H9 (cell line): ENCODE data around the gene RASA3. TPM values are rescaled to one million over a fixed set of nuclear protein-coding genes. Genes with fewer than 3 reads are reported as not detected.

ENCODE experiments used
- DNase-seq: peaks from one replicate; pipeline ENCODE4 v3.0.0-alpha.2; 2017
- H2AFZ ChIP-seq: one replicate; pipeline ENCODE4 v1.6.1; 2013; ENCODE audit warnings: mild to moderate bottlenecking, low read length, control low read depth, moderate library complexity
- H2AK5ac ChIP-seq: 2 replicates; pipeline ENCODE4 v1.6.1; 2013; ENCODE audit warnings: low read length, control low read depth, mixed read lengths; ENCODE audit not compliant: insufficient read length
- H2BK120ac ChIP-seq: one replicate; pipeline ENCODE4 v1.6.1; 2013; ENCODE audit warnings: low read depth, mild to moderate bottlenecking, low read length, control low read depth, inconsistent platforms; ENCODE audit not compliant: poor library complexity, severe bottlenecking
- H2BK12ac ChIP-seq: 2 replicates; pipeline ENCODE4 v1.6.1; 2013; ENCODE audit warnings: low read length, control low read depth, mixed read lengths, low read depth; ENCODE audit not compliant: insufficient read length
- H2BK15ac ChIP-seq: 2 replicates; pipeline ENCODE4 v1.6.1; 2013; ENCODE audit warnings: low read depth, low read length, control low read depth
- H2BK20ac ChIP-seq: one replicate; pipeline ENCODE4 v1.6.1; 2013; ENCODE audit warnings: low read depth, mild to moderate bottlenecking, low read length, control low read depth, inconsistent platforms; ENCODE audit not compliant: poor library complexity, severe bottlenecking
- H2BK5ac ChIP-seq: 2 replicates; pipeline ENCODE4 v1.6.1; 2013; ENCODE audit warnings: low read length, control low read depth, mixed read lengths; ENCODE audit not compliant: insufficient read length
- H3K14ac ChIP-seq: 2 replicates; pipeline ENCODE4 v1.6.1; 2013; ENCODE audit warnings: low read length, control low read depth; ENCODE audit not compliant: insufficient read depth
- H3K18ac ChIP-seq: 2 replicates; pipeline ENCODE4 v1.6.1; 2013; ENCODE audit warnings: low read depth, mild to moderate bottlenecking, mixed read lengths, low read length, control low read depth; ENCODE audit not compliant: insufficient read length
- H3K23ac ChIP-seq: 2 replicates; pipeline ENCODE4 v1.6.1; 2013; ENCODE audit warnings: low read length, control low read depth, mixed read lengths, low read depth; ENCODE audit not compliant: insufficient read length
- H3K23me2 ChIP-seq: 2 replicates; pipeline ENCODE4 v1.6.1; 2013; ENCODE audit warnings: low read depth, mild to moderate bottlenecking, mixed read lengths, low read length, control low read depth; ENCODE audit not compliant: insufficient read length, poor library complexity, severe bottlenecking
- H3K27ac ChIP-seq: 2 replicates; pipeline ENCODE4 v1.5.1; 2013; ENCODE audit warnings: low read length, control low read depth, mixed read lengths, low read depth; ENCODE audit not compliant: insufficient read length
- H3K27me3 ChIP-seq: 2 replicates; pipeline ENCODE4 v1.6.1; 2013; ENCODE audit warnings: low read length, control low read depth, inconsistent platforms; ENCODE audit not compliant: insufficient read depth
- H3K4ac ChIP-seq: 2 replicates; pipeline ENCODE4 v1.6.1; 2013; ENCODE audit warnings: low read depth, mild to moderate bottlenecking, control low read depth, inconsistent platforms, low read length, moderate library complexity
- H3K4me1 ChIP-seq: 2 replicates; pipeline ENCODE4 v1.6.1; 2013; ENCODE audit warnings: low read length, control low read depth, inconsistent platforms; ENCODE audit not compliant: insufficient read depth
- H3K4me2 ChIP-seq: 2 replicates; pipeline ENCODE4 v1.6.1; 2013; ENCODE audit warnings: low read length, control low read depth, mixed read lengths; ENCODE audit not compliant: insufficient read length, insufficient read depth
- H3K56ac ChIP-seq: 2 replicates; pipeline ENCODE4 v1.6.1; 2013; ENCODE audit warnings: low read depth, mild to moderate bottlenecking, mixed read lengths, low read length, control low read depth; ENCODE audit not compliant: insufficient read length
- H3K79me1 ChIP-seq: 2 replicates; pipeline ENCODE4 v1.6.1; 2013; ENCODE audit warnings: low read depth, mild to moderate bottlenecking, moderate library complexity, low read length, control low read depth, inconsistent platforms; ENCODE audit not compliant: insufficient read depth, poor library complexity, severe bottlenecking
- H3K79me2 ChIP-seq: 2 replicates; pipeline ENCODE4 v1.6.1; 2013; ENCODE audit warnings: low read length, control low read depth, inconsistent platforms; ENCODE audit not compliant: insufficient read depth
- H3K9ac ChIP-seq: 2 replicates; pipeline ENCODE4 v1.6.1; 2013; ENCODE audit warnings: low read length, control low read depth, mixed read lengths; ENCODE audit not compliant: insufficient read length; ENCODE audit errors: extremely low read depth
- H3K9me3 ChIP-seq: one replicate; pipeline ENCODE4 v1.6.1; 2013; ENCODE audit warnings: low read depth, low read length, inconsistent platforms; ENCODE audit not compliant: control insufficient read depth
- H3T11ph ChIP-seq: one replicate; pipeline ENCODE4 v1.6.1; 2013; ENCODE audit warnings: mild to moderate bottlenecking, low read length, control low read depth, inconsistent platforms
- H4K20me1 ChIP-seq: one replicate; pipeline ENCODE4 v1.6.1; 2013; ENCODE audit not compliant: control insufficient read depth, insufficient read length, insufficient read depth
- H4K5ac ChIP-seq: 2 replicates; pipeline ENCODE4 v1.6.1; 2013; ENCODE audit warnings: low read depth, mild to moderate bottlenecking, mixed read lengths, low read length, control low read depth; ENCODE audit not compliant: insufficient read length
- H4K8ac ChIP-seq: replicated peaks from 2 replicates; pipeline ENCODE4 v1.6.1; 2013; ENCODE audit warnings: low read length, control low read depth, mixed read lengths, low read depth; ENCODE audit not compliant: insufficient read length
- H4K91ac ChIP-seq: 2 replicates; pipeline ENCODE4 v1.6.1; 2013; ENCODE audit warnings: low read depth, mild to moderate bottlenecking, moderate library complexity, mixed read lengths, low read length, control low read depth; ENCODE audit not compliant: insufficient read length
- H3K27ac Mint-ChIP-seq, 3 experiments: 2 replicates in 2 of 3; 3 replicates in 1 of 3; pipeline ENCODE4 v1.8.0; 2020 to 2021; ENCODE audit warnings: mixed read lengths in 3 of 3, mild to moderate bottlenecking in 1 of 3, moderate library complexity in 1 of 3
- H3K27me3 Mint-ChIP-seq: 2 replicates; pipeline ENCODE4 v1.8.0; 2021; ENCODE audit warnings: low read depth, mild to moderate bottlenecking, moderate library complexity, mixed read lengths
- H3K36me3 Mint-ChIP-seq, 3 experiments: 2 replicates in 2 of 3; 3 replicates in 1 of 3; pipeline ENCODE4 v1.8.0; 2020 to 2021; ENCODE audit warnings: low read depth in 3 of 3, mixed read lengths in 3 of 3; ENCODE audit not compliant: insufficient read depth in 1 of 3
- H3K4me1 Mint-ChIP-seq, 2 experiments: 2 replicates each; pipeline ENCODE4 v1.8.0; 2020; ENCODE audit warnings: mixed read lengths in 2 of 2
- H3K4me3 Mint-ChIP-seq, 2 experiments: 2 replicates in 1 of 2; 3 replicates in 1 of 2; pipeline ENCODE4 v1.8.0; 2020 to 2021; ENCODE audit warnings: mild to moderate bottlenecking in 2 of 2, mixed read lengths in 2 of 2, moderate library complexity in 1 of 2
- H3K9me3 Mint-ChIP-seq, 2 experiments: 2 replicates in 1 of 2; 3 replicates in 1 of 2; pipeline ENCODE4 v1.8.0; 2020; ENCODE audit warnings: mild to moderate bottlenecking in 2 of 2, mixed read lengths in 2 of 2, moderate library complexity in 1 of 2
- CTCF ChIP-seq: fragments of 200-600 bp; sonication (generic); conservative IDR thresholded peaks from 3 replicates; pipeline ENCODE4 v1.8.0; 2021; ENCODE audit warnings: antibody characterized with exemption, mild to moderate bottlenecking
- WGBS: extraction: QIAGEN DNeasy Blood & Tissue Kit; methylation state at CpG from one replicate; pipeline ENCODE4 v1.1.7; 2013; ENCODE audit warnings: missing lambda C conversion rate, low lambda C conversion rate, mixed read lengths; ENCODE audit not compliant: insufficient read length; ENCODE audit errors: extremely low coverage; 5-methylcytosine and 5-hydroxymethylcytosine counted together
- total RNA-seq: library from RNA; stranded (reverse); gene quantifications from 2 replicates; pipeline ENCODE4 v1.2.1, GENCODE V29; 2021

The RASA3 gene
- total RNA-seq, 1 experiment from 2014 or later: 12.3 TPM

- Histone ChIP-seq H3K4me2 (no peak overlapping the region), H2BK120ac (no peak overlapping the region), H3K9me3 (no peaks in the 10 kb centered on the region), H3K56ac (no peak overlapping the region), H2BK5ac (no peak overlapping the region), H3K79me1 (no peaks in the 10 kb centered on the region), H3K9ac (no peak overlapping the region), H3K14ac (no peak overlapping the region), H2BK15ac (no peak overlapping the region), H3K4ac (no peak overlapping the region), H4K5ac (no peak overlapping the region), H3K79me2 (no peaks in the 10 kb centered on the region), H2BK12ac (no peak overlapping the region), H2AFZ (no peak overlapping the region), H3K27me3 (no peaks in the 10 kb centered on the region), H2BK20ac (no peak overlapping the region), H4K20me1 (no peaks in the 10 kb centered on the region), H3T11ph (no peak overlapping the region), H3K4me1 (no peaks in the 10 kb centered on the region), H4K8ac (no peak overlapping the region), H3K18ac (no peak overlapping the region), H3K23me2 (no peaks in the 10 kb centered on the region), H2AK5ac (no peak overlapping the region), H4K91ac (no peak overlapping the region), H3K23ac (no peak overlapping the region), H3K27ac (no peak overlapping the region)
- Mint-ChIP-seq H3K4me1 (peaks cover 1 to 2% of the 10 kb centered on the region in 2 experiments; a peak in 3 of 4 replicates), H3K27me3 (peaks cover 9% of the 10 kb centered on the region), H3K9me3 (peaks cover 3 to 7% of the 10 kb centered on the region in 2 experiments; a peak in 3 of 5 replicates), H3K4me3 (no peak overlapping the region), H3K27ac (no peak overlapping the region), H3K36me3 (peaks cover 0 to 4% (median 0%) of the 10 kb centered on the region in 3 experiments; a peak in 1 of 7 replicates)
- no peak for TF ChIP-seq CTCF
- WGBS: no CpG with 5 or more reads among the region's 1 CpG
- DNase-seq: no peak
These were observed 41.3 kb upstream of the RASA3 start for GRCh38 chr13:114173745-114174144.
